ENCODE results near the gene STEAP3.

The STEAP3 gene

GRCh38 chr2:119252186-119253113 is 28.8 kb downstream of the STEAP3 start:
- Histone ChIP-seq H3K36me3 (no peaks in the 10 kb centered on the region), H3K4me3 (ENCODE audit: low read depth, low read length) (no peak overlapping the region), H3K9me3 (no peaks in the 10 kb centered on the region), H3K4me1 (peaks cover 7% of the 10 kb centered on the region), H3K27me3 (no peaks in the 10 kb centered on the region)
- no peak for DNase-seq
- TF ChIP-seq CTCF (IDR thresholded peaks at IDR 0.05; ENCODE audit: low read depth, low read length): no peak

GRCh38 chr2:119253114-119253702 is 29.6 kb downstream of the STEAP3 start:
- no peaks in the 10 kb centered on the region for H3K9me3 ChIP-seq
- H3K4me1 ChIP-seq: peaks cover 7% of the 10 kb centered on the region
- no peaks in the 10 kb centered on the region for H3K36me3 ChIP-seq
- no peak for TF ChIP-seq CTCF (IDR thresholded peaks at IDR 0.05; ENCODE audit: low read depth, low read length)
- no peak for DNase-seq
- H3K27me3 ChIP-seq: no peaks in the 10 kb centered on the region
- H3K4me3 ChIP-seq (ENCODE audit: low read depth, low read length): no peak overlapping the region

GRCh38 chr2:119253760-119254600 is 30.3 kb downstream of the STEAP3 start:
- no peaks in the 10 kb centered on the region for H3K9me3 ChIP-seq
- no peaks in the 10 kb centered on the region for H3K27me3 ChIP-seq
- no peaks in the 10 kb centered on the region for H3K36me3 ChIP-seq
- TF ChIP-seq CTCF (IDR thresholded peaks at IDR 0.05; ENCODE audit: low read depth, low read length): no peak
- H3K4me3 ChIP-seq (ENCODE audit: low read depth, low read length): no peak overlapping the region
- no peak for DNase-seq
- peaks cover 7% of the 10 kb centered on the region for H3K4me1 ChIP-seq

- no peak for DNase-seq
- no peak for TF ChIP-seq CTCF (IDR thresholded peaks at IDR 0.05; ENCODE audit: low read depth, low read length)
- Histone ChIP-seq H3K36me3 (no peaks in the 10 kb centered on the region), H3K27me3 (no peaks in the 10 kb centered on the region), H3K9me3 (no peaks in the 10 kb centered on the region), H3K4me3 (ENCODE audit: low read depth, low read length) (no peak overlapping the region), H3K4me1 (peaks cover 7% of the 10 kb centered on the region)
Measured at GRCh38 chr2:119254601-119255080, 31.0 kb downstream of the STEAP3 start.

GRCh38 chr2:119255760-119256581 is 32.3 kb downstream of the STEAP3 start:
- no peaks in the 10 kb centered on the region for H3K9me3 ChIP-seq
- no peak for TF ChIP-seq CTCF (IDR thresholded peaks at IDR 0.05; ENCODE audit: low read depth, low read length)
- peak overlapping the region; percentile 7 for H3K4me3 ChIP-seq (ENCODE audit: low read depth, low read length)
- peaks cover 7% of the 10 kb centered on the region for H3K4me1 ChIP-seq
- H3K27me3 ChIP-seq: no peaks in the 10 kb centered on the region
- peak; percentile 64 for DNase-seq
- no peaks in the 10 kb centered on the region for H3K36me3 ChIP-seq
